Colonic mucosa (tissue), 4 donors: ENCODE data around the gene NOS1AP. TPM values are rescaled to one million over a fixed set of nuclear protein-coding genes. Genes with fewer than 3 reads are reported as not detected.

ENCODE experiments used
- DNase-seq: peaks from one replicate; pipeline ENCODE4 v3.0.0-alpha.2; 2020
- H3K27ac ChIP-seq: fragments of 200-600 bp; one replicate; pipeline ENCODE4 v1.8.0; 2021
- H3K27me3 ChIP-seq: fragments of 200-600 bp; one replicate; pipeline ENCODE4 v1.8.0; 2021
- H3K36me3 ChIP-seq: fragments of 200-600 bp; one replicate; pipeline ENCODE4 v1.8.0; 2021
- H3K4me1 ChIP-seq: fragments of 200-600 bp; one replicate; pipeline ENCODE4 v1.8.0; 2021; ENCODE audit warnings: mild to moderate bottlenecking
- H3K4me3 ChIP-seq: fragments of 200-600 bp; one replicate; pipeline ENCODE4 v1.8.0; 2021
- H3K9ac ChIP-seq, 2 donors: one replicate each; pipeline ENCODE4 v1.7.0; 2013; ENCODE audit warnings: control low read depth in 2 of 2, low read depth in 2 of 2, low read length in 2 of 2
- H3K9me3 ChIP-seq: fragments of 200-600 bp; one replicate; pipeline ENCODE4 v1.8.0; 2021
- CTCF ChIP-seq: fragments of 200-600 bp; IDR thresholded peaks from one replicate; pipeline ENCODE4 v1.8.0; 2022; ENCODE audit warnings: antibody characterized with exemption, mild to moderate bottlenecking
- intact Hi-C: fragments of 100-400 bp; cut with DNase I; formaldehyde crosslinking; loops from one replicate; pipeline ENCODE4 v1.14.1; 2022
- total RNA-seq, 2 donors: library from RNA; stranded (reverse); fragmentation: NEBNext Ultra II Directional in 1 of 2; extraction: Animal tissue kit (Norgen Biotek cat#: 25700) in 1 of 2; gene quantifications; one replicate each; pipeline ENCODE4 v1.2.1, GENCODE V29; 2021
- donor health status: healthy.
- donor health status: DM: no; HTN: no; CAD: no.
- donor health status: DM: no; HTN: no; CAD: no.

NOS1AP gene
- total RNA-seq, 2 donors from 2014 or later, result 9.0 to 14.4 TPM

- peaks cover 2% of the 10 kb centered on the region for H3K4me1 ChIP-seq
- no peaks in the 10 kb centered on the region for H3K36me3 ChIP-seq
- TF ChIP-seq CTCF, result no peak
- no peak overlapping the region for H3K27ac ChIP-seq
- no peak overlapping the region for H3K9ac ChIP-seq
- no peaks in the 10 kb centered on the region for H3K27me3 ChIP-seq
- no peak for DNase-seq
- H3K9me3 ChIP-seq, result no peaks in the 10 kb centered on the region
- no peak overlapping the region for H3K4me3 ChIP-seq
- intact Hi-C loops, result no loop called here
Measured at GRCh38 chr1:162067466-162067865, 2.0 kb upstream of the NOS1AP start.

GRCh38 chr1:162068301-162068700 is 1.2 kb upstream of the NOS1AP start:
- TF ChIP-seq CTCF, result no peak
- Histone ChIP-seq H3K9ac (no peak overlapping the region), H3K9me3 (no peaks in the 10 kb centered on the region), H3K4me1 (peaks cover 2% of the 10 kb centered on the region), H3K27ac (no peak overlapping the region), H3K27me3 (no peaks in the 10 kb centered on the region), H3K36me3 (no peaks in the 10 kb centered on the region), H3K4me3 (no peak overlapping the region)
- no peak for DNase-seq
- intact Hi-C loops, result no loop called here

GRCh38 chr1:162070094-162070748 is 730 bp downstream of the NOS1AP start:
- peak overlapping the region; percentile 67 for H3K27ac ChIP-seq
- H3K9ac ChIP-seq, result peak overlapping the region; percentile 80 to 86
- H3K9me3 ChIP-seq, result no peaks in the 10 kb centered on the region
- H3K4me3 ChIP-seq, result peak overlapping the region; percentile 72
- no peaks in the 10 kb centered on the region for H3K36me3 ChIP-seq
- H3K4me1 ChIP-seq, result peaks cover 2% of the 10 kb centered on the region
- no peaks in the 10 kb centered on the region for H3K27me3 ChIP-seq
- no peak for TF ChIP-seq CTCF
- DNase-seq, result peak; percentile 76
- intact Hi-C loops, result no loop called here

DNA sequence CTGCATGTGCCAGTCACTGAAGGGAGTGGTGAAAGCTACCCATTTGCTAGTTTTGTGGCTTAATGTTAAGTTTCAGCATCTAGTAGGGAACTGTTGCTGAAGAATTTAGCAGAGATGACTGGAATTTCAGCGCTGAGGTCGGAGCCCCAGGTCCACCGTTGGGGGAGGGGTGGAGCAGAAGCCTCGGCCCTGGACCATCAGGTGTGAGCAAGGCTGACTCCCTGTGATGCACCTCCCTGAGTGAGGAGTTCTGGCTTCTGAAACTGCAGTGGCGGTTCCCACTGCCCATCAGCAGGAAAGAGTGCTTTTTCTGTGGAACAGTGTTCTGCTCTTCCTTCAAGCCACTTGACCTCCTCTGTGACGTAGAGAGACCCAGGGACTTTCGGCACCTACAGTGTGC is 1.3 kb downstream of the NOS1AP start:
- H3K4me3 ChIP-seq, result peak overlapping the region; percentile 72
- H3K27me3 ChIP-seq, result no peaks in the 10 kb centered on the region
- peak; percentile 42 for DNase-seq
- intact Hi-C loops, result no loop called here
- H3K36me3 ChIP-seq, result no peaks in the 10 kb centered on the region
- H3K4me1 ChIP-seq, result peaks cover 2% of the 10 kb centered on the region
- peak overlapping the region; percentile 26 to 80 for H3K9ac ChIP-seq
- H3K9me3 ChIP-seq, result no peaks in the 10 kb centered on the region
- no peak for TF ChIP-seq CTCF
- peak overlapping the region; percentile 67 for H3K27ac ChIP-seq

GRCh38 chr1:162072740-162073139 is 3.2 kb downstream of the NOS1AP start:
- Histone ChIP-seq H3K4me1 (peaks cover 2% of the 10 kb centered on the region), H3K9me3 (no peaks in the 10 kb centered on the region), H3K4me3 (no peak overlapping the region), H3K36me3 (no peaks in the 10 kb centered on the region), H3K27me3 (no peaks in the 10 kb centered on the region), H3K27ac (no peak overlapping the region), H3K9ac (no peak overlapping the region)
- no peak for TF ChIP-seq CTCF
- DNase-seq, result no peak
- intact Hi-C loops, result no loop called here
